ENCODE results near the gene KCNK17.

GRCh38 chr6:39361657-39362486, 47.7 kb upstream of the KCNK17 start:
- TF ChIP-seq CTCF (IDR thresholded peaks at IDR 0.05) (peak; percentile 91), POLR2AphosphoS5 (IDR thresholded peaks at IDR 0.05; ENCODE audit: low read depth, low read length) (no peak), REST (IDR thresholded peaks at IDR 0.05; ENCODE audit: insufficient read depth in 1 of 2, low read depth in 2 of 2, low read length in 1 of 2) (0 out of 4 replicates have a peak, but pooled peaks of 1 of the 2 experiments have one; percentile 8)

All from Panc1 (cell line).